ENCODE measurements around the gene SLC25A1. TPM values are rescaled to one million over a fixed set of nuclear protein-coding genes. Genes with fewer than 3 reads are reported as not detected.

SLC25A1 gene
- total RNA-seq, 1 experiment from 2014 or later, result 151 TPM

DNA sequence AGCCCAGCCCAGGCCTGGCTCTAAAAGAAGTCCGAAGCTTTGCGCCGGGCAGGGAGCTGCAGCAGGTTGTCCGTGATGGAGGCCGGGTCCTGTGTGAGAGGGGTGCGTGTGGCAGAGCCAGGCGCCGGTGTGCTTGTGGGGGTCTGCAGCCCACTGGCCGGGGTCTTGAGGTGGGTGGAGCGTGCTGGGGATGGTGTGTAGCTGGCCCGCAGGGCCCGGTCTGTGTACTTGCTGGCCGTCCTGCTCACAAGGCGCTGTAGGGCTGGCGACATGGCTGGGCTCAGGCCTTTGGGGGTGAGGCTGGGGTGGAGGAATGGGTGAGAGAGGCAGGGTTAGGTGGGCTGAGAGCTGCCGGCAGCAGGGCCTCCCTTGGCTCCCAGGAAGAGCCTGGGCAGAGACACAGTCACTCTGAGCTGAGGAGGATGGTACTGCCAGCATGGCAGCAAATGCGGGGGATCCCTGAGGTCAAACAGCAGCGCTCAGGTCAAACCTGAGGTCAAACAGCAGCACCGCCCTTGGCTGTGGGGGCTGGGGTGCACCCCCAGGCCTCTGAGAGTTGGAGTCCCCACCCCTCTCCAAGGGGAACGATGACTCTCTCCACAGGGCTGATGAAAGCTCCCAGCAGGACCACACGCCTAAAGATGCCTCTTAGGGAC lies 44.2 kb downstream of the SLC25A1 start:
- H2AK5ac ChIP-seq (ENCODE audit: insufficient read length, low read length), result no peak overlapping the region
- H3K79me1 ChIP-seq (ENCODE audit: insufficient read depth, low read depth, low read length, poor library complexity, severe bottlenecking), result no peaks in the 10 kb centered on the region
- no peaks in the 10 kb centered on the region for H3K27me3 ChIP-seq (ENCODE audit: insufficient read depth, low read length)
- no peak overlapping the region for H2BK5ac ChIP-seq (ENCODE audit: insufficient read length, low read length)
- H2BK15ac ChIP-seq (ENCODE audit: low read depth, low read length), result no peak overlapping the region
- no peak overlapping the region for H3T11ph ChIP-seq (ENCODE audit: low read length)
- no peak overlapping the region for H3K4me2 ChIP-seq (ENCODE audit: insufficient read depth, insufficient read length, low read length)
- H3K14ac ChIP-seq (ENCODE audit: insufficient read depth, low read length), result no peak overlapping the region
- no peak overlapping the region for H3K4me3 Mint-ChIP-seq
- H2BK20ac ChIP-seq (ENCODE audit: low read depth, low read length, poor library complexity, severe bottlenecking), result no peak overlapping the region
- H3K23me2 ChIP-seq (ENCODE audit: insufficient read length, low read depth, low read length, poor library complexity, severe bottlenecking), result no peaks in the 10 kb centered on the region
- H3K27ac Mint-ChIP-seq, result no peak overlapping the region
- no peak overlapping the region for H3K4ac ChIP-seq (ENCODE audit: low read depth, low read length)
- WGBS (ENCODE audit: extremely low coverage, insufficient read length, low lambda C conversion rate), result no CpG with 5 or more reads among the region's 21 CpGs
- no peak overlapping the region for H3K9ac ChIP-seq (ENCODE audit: extremely low read depth, insufficient read length, low read length)
- H3K27ac ChIP-seq (ENCODE audit: insufficient read length, low read depth, low read length), result no peak overlapping the region
- H3K79me2 ChIP-seq (ENCODE audit: insufficient read depth, low read length), result no peaks in the 10 kb centered on the region
- no peaks in the 10 kb centered on the region for H3K9me3 Mint-ChIP-seq
- H3K27me3 Mint-ChIP-seq (ENCODE audit: low read depth), result no peaks in the 10 kb centered on the region
- H3K9me3 ChIP-seq (ENCODE audit: control insufficient read depth, low read depth, low read length), result no peaks in the 10 kb centered on the region
- peaks cover 18 to 66% (median 47%) of the 10 kb centered on the region in 3 experiments for H3K36me3 Mint-ChIP-seq (ENCODE audit: insufficient read depth in 1 of 3, low read depth in 3 of 3)
- H3K56ac ChIP-seq (ENCODE audit: insufficient read length, low read depth, low read length), result no peak overlapping the region
- H2BK12ac ChIP-seq (ENCODE audit: insufficient read length, low read depth, low read length), result no peak overlapping the region
- H4K5ac ChIP-seq (ENCODE audit: insufficient read length, low read depth, low read length), result no peak overlapping the region
- H3K18ac ChIP-seq (ENCODE audit: insufficient read length, low read depth, low read length), result no peak overlapping the region
- H3K4me1 ChIP-seq (ENCODE audit: insufficient read depth, low read length), result no peaks in the 10 kb centered on the region
- no peak overlapping the region for H2BK120ac ChIP-seq (ENCODE audit: low read depth, low read length, poor library complexity, severe bottlenecking)
- H4K91ac ChIP-seq (ENCODE audit: insufficient read length, low read depth, low read length), result no peak overlapping the region
- no peak overlapping the region for H4K8ac ChIP-seq (replicated peaks; ENCODE audit: insufficient read length, low read depth, low read length)
- no peaks in the 10 kb centered on the region for H4K20me1 ChIP-seq (ENCODE audit: control insufficient read depth, insufficient read depth, insufficient read length)
- H3K4me1 Mint-ChIP-seq, result no peaks in the 10 kb centered on the region; a peak in 1 of 4 replicates
- DNase-seq, result no peak
- TF ChIP-seq, protein P1, sequence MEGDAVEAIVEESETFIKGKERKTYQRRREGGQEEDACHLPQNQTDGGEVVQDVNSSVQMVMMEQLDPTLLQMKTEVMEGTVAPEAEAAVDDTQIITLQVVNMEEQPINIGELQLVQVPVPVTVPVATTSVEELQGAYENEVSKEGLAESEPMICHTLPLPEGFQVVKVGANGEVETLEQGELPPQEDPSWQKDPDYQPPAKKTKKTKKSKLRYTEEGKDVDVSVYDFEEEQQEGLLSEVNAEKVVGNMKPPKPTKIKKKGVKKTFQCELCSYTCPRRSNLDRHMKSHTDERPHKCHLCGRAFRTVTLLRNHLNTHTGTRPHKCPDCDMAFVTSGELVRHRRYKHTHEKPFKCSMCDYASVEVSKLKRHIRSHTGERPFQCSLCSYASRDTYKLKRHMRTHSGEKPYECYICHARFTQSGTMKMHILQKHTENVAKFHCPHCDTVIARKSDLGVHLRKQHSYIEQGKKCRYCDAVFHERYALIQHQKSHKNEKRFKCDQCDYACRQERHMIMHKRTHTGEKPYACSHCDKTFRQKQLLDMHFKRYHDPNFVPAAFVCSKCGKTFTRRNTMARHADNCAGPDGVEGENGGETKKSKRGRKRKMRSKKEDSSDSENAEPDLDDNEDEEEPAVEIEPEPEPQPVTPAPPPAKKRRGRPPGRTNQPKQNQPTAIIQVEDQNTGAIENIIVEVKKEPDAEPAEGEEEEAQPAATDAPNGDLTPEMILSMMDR (conservative IDR thresholded peaks at IDR 0.05), result no peak
- H2AFZ ChIP-seq (ENCODE audit: low read length), result no peak overlapping the region
- no peak overlapping the region for H3K23ac ChIP-seq (ENCODE audit: insufficient read length, low read depth, low read length)

Measured in H9 (cell line).